Activated CD8-positive, alpha-beta memory T cell treated with anti-CD3 and anti-CD28 coated beads for 48 hours (primary cell): Measurements from ENCODE around the gene MAP7D3.
"Not testable (repeated sequence)": the region's sequence is repeated elsewhere in the genome, so short reads cannot be mapped to it uniquely, and the experiment has no call there.

ENCODE experiments used
- DNase-seq, 3 experiments: peaks; one replicate each; pipeline ENCODE4 v3.0.0-alpha.2; 2020; ENCODE audit warnings: low read depth in 2 of 3, low spot score in 2 of 3

Gene MAP7D3, protein sequence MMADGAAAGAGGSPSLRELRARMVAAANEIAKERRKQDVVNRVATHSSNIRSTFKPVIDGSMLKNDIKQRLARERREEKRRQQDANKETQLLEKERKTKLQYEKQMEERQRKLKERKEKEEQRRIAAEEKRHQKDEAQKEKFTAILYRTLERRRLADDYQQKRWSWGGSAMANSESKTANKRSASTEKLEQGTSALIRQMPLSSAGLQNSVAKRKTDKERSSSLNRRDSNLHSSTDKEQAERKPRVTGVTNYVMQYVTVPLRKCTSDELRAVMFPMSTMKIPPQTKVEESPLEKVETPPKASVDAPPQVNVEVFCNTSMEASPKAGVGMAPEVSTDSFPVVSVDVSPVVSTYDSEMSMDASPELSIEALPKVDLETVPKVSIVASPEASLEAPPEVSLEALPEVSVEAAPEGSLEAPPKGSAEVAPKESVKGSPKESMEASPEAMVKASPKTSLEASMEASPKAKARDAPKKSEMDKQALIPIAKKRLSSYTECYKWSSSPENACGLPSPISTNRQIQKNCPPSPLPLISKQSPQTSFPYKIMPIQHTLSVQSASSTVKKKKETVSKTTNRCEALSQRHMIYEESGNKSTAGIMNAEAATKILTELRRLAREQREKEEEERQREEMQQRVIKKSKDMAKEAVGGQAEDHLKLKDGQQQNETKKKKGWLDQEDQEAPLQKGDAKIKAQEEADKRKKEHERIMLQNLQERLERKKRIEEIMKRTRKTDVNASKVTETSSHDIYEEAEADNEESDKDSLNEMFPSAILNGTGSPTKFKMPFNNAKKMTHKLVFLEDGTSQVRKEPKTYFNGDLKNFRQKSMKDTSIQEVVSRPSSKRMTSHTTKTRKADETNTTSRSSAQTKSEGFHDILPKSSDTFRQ

DNA sequence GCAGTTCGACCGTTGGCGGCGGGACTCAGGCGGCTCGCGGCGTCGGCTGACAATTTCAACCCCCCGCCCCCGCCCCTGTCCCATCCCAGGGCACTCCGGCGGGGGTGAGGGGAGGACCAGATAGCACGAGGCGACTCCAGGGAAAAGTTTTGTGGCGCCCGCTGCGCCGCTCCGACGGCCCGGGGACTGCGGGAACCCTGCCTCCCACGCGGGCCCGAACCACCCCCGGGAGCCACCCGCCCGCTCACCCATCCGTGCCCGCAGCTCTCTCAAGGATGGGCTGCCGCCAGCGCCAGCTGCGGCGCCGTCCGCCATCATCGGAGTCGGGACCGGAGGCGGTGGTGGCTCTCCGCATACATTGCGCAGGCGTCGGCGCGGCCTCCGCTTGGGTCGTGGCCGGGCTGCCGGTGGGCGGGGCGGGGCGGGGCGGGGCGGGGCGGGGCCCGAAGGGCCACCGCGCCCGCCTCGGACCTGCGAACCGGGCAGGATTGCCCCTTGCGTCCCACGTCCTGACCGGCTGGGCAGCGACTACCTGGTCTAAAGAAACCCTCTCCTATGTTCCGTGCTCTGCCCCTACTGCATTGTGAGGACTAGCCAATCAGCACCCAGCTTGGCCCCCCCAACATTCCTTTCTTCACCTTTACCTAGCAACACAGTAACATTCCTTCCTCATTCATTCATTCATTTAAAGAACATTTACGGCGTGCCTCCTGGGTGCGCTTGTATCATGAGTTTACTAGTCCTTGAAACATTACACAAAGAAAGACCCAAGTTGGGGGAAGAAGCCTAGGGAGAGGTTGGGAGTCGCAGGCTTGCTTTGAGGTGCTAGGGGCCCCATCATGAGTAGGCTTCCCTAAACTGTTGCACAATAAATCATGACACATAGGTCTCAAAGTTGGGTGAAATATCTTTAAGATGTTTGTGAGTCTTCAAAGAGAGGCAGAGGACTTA, at the start of gene MAP7D3:
MAP7D3 (minus strand) TSS at position 360 of the 951 bp plus-strand sequence; CDS start at position 318, 42 bp downstream.
- DNase-seq = peak in 2 of 3 experiments; percentile 16 to 38

DNA sequence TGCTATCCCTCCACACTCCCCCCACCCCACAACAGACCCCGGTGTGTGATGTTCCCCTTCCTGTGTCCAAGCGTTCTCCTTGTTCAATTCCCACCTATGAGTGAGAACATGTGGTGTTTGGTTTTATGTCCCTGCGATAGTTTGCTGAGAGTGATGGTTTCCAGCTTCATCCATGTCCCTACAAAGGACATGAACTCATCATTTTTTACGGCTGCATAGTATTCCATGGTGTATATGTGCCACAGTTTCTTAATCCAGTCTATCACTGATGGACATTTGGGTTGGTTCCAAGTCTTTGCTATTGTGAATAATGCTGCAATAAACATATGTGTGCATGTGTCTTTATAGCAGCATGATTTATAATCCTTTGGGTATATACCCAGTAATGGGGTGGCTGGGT, 49.5 kb upstream of the MAP7D3 start, which contains the start of gene ADGRG4:
ADGRG4 (plus strand) TSS at position 243 of the 400 bp plus-strand sequence. CDS start 7,815 bp downstream, outside the sequence.
- DNase-seq = not testable (repeated sequence)

DNA sequence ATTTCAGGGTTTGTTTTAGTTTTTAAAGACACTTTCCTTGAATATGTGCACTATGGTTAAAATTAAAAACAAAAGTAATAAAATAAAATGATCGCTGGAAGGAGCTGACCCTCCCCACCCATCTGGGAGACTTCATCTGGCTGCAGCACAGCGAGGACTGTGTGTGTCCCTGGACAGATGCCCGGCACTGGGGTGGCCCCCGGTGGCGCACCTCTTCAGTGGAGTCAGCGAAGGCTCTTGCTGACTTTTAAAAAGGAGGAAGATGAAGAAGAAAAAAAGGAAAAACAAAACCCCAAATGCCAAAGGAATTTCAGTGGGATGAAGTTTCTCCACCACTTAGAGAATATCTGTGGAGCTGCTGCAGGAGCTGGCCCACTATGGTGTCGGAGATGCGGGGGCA, 44.2 kb upstream of the MAP7D3 start:
- DNase-seq = no peak

DNA sequence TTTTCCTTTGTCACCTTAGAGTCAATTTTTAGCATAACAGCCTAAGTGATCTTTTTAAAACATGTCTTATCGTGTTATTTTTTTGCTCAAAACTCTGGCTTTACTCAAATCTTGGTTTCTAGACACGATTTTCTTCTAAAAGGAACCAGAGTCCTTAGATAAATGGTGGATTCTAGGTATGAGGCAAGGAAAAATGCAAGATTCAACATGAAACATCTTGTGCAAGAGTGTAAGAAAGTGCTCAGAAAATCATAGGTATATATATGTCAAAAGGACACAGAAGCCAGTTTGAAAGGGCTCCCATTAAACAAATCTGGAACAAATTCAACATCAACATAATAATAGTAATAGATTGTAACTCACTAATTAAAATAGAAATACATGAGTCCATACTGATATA, 41.5 kb upstream of the MAP7D3 start:
- no peak for DNase-seq

DNA sequence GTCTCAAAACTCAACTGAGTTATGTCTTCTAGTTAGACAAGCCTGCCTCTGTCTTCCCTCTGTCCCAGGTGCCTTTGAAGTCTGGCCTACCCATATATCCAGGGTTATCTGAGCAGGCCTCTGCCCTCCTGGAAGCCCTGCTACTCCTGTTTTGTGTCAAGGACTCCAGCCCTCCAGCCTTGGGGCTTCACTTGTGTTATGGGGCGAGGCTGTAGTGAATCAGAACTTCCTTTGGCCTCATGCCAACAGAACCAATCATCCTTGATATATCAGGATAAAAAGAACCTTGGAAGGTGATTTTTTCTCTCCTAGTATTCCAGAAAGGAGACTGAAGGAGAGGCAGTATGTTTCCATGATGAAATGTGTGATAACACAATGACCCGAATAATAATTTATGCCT, 40.6 kb upstream of the MAP7D3 start:
- DNase-seq = no peak

DNA sequence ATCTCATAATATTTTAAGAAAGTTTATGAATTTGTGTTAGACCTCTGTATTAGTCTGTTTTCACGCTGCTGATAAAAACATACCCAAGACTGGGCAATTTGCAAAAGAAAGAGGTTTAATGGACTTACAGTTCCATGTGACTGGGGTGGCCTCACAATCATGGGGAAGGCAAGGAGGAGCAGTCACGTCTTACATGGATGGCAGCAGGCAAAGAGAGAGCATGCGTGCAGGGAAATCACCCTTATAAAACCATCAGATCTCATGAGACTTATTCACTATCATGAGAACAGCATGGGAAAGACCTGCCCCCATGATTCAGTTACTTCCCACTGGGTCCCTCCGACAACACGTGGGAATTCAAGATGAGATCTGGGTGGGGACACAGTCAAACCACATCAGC, 35.2 kb upstream of the MAP7D3 start:
- not testable (repeated sequence) for DNase-seq

DNA sequence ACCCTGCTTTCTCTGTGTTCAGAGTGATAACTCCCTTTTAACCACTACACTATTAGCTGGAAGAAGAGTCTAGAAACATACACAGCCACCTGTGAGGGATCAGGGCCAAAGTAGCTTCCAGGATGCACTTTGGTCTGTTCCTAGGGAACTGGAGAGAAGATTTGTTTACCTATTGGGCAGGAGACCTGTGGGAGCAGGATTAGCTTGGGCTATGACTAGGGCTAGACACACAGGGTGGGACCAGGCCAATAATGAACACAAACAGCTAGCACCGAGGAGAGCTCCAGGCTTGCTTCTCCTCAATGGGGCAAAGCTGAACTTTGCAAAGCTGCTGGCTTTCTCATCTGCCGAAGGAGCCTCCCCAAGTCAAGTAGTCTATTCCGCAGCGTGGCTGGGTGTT, 24.4 kb upstream of the MAP7D3 start:
- DNase-seq = no peak

DNA sequence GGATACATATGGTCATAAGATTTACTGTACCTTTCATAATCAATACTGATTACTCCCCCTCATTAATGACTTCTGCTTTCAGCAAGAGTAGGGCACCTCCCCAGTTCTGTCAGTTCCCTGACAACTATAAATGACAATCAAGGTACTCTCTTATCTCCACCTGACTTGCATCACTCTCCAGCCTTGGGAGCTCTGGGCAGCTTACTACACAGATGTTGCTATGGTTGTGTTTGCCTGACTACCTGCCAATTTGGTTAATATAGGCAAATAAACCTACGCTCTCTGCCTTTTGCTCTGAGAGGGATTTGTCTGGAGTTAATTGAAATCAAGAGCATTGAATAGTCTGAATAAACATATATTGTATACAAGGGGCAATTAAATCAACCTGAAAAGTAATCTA, 22.8 kb upstream of the MAP7D3 start:
- no peak for DNase-seq

DNA sequence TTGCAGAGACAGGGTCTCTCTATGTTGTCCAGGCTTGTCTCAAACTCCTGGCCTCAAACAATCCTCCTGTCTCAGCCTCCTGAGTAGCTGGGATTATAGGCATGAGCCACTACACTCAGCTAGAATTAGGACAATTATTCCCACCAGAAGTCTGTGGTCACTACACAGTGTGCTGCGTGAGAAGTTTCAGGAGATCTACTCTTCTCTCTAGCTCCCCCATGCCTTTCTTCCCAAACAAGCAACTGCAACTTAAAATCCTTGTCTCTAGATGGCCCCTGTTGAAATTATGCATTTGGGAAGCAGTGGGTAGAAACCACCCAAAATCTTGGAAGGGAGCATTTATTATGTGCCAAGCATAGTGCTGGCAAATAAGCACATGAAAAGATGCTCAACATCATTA, 21.1 kb upstream of the MAP7D3 start:
- DNase-seq = no peak

DNA sequence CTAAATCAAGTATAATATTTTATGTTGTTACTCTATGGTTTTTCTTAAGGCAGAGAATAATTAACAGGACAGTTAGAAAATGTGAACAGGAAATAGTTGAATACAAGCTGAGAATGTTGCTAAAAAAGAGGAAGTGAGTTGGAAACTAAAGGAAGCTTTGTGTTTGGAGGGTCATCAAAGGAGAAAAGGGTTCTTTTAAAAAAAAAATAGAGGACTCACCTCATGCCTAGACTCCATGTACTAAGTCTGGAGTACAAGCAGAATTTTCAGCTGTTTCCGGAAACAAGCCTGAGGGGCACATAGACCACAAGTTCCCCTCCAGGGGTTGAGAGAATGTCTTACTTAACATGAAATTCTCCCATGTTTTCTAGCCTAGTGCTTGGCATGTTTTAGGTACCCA, 20.1 kb upstream of the MAP7D3 start:
- DNase-seq = no peak

DNA sequence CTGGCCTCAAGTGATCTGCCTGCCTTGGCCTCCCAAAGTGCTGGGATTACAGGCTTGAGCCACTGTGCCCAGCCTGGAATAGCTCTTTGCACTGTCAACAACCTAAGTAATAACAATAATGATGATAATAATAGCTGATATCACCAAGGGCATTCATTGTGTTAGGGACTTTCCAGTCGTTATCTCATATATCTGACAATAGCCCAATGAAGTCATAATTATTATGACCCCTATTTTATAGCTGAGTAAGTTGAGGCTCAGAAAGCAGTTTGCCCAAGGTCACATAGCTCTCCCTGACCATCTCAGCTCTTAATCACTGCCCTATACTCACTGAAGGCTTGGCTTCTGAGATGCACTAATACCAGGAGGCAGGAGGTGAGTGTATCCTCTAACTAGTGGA, 18.7 kb upstream of the MAP7D3 start:
- DNase-seq = no peak

DNA sequence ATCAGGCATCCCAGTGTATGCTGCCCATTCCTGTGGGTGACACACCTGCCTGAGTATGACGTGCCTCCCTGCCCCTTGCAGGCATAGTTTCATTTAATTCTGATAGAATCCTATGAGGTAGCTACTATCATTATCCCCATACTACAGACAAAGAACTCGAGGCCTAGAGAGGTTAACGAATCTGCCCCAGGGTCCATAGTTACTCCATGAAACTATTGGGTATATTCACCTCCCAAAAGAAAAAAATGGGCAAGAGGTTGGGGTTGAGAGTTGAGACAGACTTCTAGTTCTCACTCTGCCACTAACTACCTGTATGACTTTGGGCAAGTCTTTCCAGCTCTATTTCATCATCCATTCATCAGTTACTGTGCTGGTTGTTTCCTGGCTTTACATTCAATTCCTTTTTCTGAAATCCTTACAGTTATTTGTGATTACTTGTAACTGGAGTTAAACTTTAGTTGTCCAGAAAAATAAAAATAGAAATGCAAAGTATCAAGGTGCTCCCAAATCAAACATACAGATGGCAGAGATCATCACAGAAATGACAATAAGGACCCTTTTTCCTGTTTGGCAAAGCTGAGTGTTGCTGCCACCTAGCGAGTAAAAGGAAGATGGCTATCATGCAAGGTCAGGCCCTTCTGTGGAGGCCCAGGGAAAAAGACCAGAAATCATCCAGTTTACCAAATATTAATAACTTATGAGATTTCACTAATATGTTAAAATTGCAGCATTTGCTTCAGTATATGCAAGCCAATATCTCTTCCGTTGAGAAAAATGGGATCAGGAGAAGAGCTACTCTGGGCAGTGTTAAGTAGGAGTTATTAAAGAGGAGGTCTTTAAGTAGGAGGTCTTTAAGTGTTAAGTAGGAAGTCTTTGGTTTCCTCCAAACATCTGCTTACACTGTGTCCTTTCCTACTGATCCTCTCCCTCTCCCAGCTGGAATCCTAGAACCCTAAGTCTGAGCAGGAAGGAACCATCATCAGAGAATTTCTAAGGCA, 17.1 kb upstream of the MAP7D3 start:
- DNase-seq = no peak

DNA sequence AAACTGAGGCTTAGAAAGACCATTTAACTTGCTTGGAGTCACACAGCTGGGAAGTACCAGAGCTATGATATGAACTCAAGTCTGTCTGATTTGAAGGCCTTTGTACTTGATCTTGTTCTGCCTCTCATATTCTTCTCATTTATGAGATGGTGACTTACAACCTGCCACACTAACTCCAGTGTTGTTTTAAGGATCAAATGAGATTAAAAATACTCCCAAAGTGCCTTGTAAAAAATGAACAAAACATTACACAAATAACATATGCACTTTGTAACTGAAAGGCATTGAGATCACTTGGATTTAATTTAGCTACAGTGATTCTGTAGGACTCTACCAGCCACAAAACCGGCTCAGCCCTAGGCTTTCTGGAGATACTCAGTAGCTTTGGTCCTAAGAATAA, 15.6 kb upstream of the MAP7D3 start:
- no peak for DNase-seq

DNA sequence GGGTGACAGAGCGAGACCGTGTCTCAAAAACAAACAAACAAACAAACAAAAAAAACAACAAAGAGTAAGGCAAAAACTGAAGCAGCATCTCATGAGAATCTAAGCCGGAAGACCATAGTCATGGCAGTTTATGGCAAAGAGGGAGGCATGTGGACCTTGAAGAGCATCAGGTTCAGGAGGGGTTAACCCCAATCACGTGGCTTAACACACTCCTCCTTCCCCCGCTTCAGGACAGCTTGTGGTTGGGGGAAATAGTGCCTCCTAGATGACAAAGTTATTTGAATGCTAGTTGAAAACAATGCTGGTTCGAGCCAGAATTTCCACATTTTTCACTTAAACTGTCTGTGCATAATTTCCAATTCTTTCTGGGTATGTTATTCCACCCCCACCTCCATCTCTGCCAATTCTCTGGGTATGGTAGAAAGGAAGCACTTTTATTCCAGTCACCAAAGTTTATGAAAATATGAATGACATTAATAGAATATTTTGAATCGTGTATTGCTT, 11.7 kb upstream of the MAP7D3 start:
- no peak for DNase-seq

DNA sequence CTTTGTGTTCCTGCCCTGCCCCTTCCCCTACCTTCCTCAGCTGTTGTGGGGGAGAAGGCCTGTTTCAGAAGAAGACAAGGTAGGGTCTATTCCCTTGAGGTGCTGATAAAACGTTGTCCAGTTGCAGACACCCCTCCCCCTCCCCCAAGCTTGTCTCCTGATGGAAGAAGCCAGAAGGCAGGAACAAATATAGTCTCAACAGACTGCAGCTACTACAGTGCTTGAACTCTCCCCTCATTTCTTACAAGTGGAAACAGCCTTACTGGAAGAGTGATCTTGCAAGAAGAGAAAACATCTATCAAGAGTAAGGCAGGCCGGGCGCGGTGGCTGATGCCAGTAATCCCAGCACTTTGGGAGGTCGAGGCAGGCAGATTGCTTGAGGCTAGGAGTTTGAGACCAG, 11.0 kb upstream of the MAP7D3 start:
- no peak for DNase-seq

DNA sequence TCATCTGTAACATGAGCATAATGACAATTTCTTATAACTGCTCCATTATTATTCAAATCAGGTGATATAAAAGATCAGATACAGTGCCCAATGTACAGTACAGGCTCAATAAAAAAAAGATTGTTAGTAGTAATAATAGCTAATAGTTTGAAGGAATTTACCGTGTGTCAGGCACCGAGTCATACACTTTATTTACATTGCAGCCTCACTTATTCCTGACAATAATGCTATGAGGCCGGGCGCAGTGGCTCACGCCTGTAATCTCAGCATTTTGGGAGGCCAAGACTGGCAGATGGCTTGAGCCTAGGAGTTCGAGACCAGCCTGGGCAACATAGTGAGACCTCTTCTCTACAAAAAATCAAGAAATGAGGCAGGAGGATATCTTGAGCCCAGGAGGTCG, 10.1 kb upstream of the MAP7D3 start:
- DNase-seq = no peak

DNA sequence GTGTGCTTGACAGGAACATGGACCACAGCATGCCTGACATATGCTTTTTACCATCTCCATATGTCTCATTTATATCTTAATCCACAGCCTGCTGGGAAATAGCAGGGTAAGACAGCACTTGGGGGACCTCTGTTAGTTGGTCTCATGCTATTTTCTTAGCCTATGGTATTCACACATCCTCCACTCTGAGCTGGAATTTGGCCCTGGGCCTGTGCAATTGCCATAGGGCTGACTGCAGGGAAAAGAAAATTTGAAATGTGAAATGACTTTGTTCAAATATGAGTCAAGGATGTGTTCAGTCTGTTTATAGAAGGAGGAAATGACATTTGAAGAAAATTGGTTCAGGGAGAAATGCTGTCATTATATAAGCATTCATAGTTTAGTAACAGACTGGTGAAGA, 9.6 kb upstream of the MAP7D3 start:
- no peak for DNase-seq

DNA sequence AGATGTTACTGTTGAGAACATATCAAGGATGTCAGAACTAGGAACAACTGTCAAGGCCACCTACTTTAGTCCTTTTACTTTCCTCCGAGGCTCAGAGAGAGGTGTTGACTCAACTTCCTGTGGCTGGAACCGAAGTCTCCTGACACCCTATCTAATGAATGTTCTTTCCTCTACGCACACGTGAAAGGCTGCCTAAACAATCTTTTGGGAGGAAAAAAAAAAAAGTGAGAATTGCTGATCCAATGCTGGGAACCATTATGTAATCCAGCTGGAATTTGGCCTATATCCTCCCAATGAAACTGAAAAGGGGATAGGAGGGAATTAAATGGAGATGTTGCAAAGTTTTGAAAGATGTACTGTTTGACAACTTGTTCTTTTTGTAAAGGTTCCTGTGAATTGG, 8.3 kb upstream of the MAP7D3 start:
- no peak for DNase-seq

DNA sequence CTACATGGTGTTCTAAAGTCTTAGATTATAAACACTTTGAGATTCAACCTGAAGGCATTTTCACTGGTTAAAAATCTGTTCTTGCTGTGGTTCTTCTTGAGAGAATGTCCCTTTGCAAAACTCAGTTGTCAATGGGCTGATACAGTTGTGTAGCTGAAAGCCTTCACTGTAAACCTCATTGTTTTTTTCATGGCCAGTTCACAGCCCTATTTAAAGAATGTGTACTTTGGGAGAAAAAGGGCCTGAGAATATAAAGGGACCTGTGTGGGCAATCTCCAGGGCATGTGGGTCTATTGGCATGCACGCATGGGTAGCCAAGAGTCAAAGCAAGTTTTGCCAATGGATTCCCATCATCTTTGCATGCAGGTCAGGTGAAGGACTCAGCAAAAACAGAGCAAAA, 7.8 kb upstream of the MAP7D3 start:
- no peak for DNase-seq

DNA sequence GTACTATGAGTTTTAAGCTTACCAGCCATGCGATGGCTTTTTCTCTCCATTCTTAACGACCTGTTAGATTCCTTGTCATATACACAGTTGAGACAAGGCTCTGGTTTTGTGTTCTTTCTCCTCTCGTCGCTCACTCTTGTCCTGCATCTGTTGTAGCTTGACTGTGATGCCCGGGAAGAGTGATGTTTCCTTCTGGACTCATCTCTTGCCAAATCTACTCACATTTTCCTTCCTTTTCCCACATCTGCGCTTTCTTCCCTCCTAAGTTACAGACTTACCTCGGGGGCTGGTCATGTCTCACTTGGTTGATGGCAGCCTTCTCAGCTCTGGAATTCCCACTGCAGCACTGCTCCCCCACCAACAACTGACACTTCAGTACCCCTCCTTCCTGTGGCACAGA, 4.8 kb upstream of the MAP7D3 start:
- no peak for DNase-seq
